ENCODE measurements around the gene RAB7B.

The RAB7B gene

DNA sequence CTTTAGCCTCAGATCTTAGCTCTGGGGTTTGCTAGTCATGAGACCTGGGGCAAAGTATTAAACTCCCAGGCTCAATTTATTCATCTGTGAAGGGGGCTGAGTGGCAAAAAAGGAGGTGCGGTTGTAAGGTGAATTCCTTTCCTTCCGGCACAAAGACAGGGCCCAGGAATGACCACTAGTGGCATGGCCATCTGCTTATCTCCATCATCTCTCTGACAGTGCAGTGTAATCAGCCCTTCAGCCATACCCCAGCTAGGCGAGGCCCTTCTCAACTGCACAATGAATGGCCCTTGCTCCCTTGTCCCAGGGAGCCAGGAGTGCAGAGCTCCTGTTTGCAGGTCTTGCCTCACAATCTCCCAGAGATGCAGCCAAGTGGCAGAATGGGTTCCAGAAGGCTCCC lies 54.3 kb downstream of the RAB7B start:
- no peak for DNase-seq (ENCODE audit: low read depth in 2 of 2)

DNA sequence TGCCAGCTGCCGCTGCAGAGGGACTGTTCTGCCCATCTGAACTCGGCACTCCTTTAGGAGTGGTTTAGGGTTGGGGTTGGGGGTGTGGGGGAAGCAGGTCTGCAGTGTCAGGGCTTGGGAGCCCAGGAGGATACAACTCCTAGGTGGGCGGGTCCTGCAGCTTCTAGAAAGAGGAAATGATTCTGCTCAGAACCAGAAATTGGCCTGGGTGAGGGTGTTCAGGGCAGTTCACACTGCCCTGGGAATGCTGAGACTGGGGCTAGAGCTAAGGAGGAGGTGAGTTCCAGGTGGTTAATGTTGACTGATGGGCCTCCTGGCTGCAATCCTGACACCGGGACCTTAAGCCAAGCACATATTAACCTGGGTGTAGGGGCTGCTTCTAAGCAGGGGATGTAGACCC lies 55.2 kb downstream of the RAB7B start:
- DNase-seq (ENCODE audit: low read depth in 2 of 2) = no peak

DNA sequence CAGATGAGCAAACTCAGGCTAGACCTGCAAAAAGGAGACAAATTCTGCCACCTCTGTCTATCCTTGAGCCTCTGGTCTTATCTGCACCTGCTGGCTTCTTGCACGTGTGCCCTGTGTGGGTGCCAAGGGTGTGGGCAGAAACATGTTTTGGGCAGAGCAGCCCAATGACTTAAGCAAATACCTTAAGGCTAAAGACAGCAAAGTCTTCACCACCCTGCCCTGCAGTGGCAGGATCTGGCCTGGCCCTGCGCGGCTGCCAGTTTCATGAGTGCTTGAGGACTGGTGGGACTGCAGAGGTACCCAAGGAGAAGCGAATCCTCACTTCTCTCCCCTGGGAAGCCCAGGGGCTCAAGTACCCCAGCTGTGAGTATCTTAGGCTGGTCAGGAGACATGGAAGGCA lies 56.2 kb downstream of the RAB7B start:
- DNase-seq (ENCODE audit: low read depth in 2 of 2) = no peak

DNA sequence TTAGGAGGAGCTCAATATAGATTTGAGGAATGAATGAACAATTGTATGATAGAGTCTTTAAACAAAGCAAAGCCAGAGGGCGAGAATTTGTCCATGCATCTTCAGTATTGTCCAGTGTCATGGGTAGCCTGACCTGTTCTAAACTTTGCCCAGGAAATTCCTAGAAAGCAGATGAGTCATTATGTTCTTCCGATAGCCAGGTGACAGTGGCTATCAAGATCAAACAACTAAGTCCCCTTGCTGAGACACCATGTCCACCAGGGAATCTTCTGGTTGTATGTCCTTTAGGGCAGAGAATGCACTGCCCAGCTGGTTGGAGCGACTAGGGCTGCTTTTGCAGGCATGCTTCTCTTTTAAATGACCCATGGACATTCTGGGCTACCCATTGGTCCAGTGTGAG lies 58.1 kb downstream of the RAB7B start:
- DNase-seq (ENCODE audit: low read depth in 2 of 2) = no peak

DNA sequence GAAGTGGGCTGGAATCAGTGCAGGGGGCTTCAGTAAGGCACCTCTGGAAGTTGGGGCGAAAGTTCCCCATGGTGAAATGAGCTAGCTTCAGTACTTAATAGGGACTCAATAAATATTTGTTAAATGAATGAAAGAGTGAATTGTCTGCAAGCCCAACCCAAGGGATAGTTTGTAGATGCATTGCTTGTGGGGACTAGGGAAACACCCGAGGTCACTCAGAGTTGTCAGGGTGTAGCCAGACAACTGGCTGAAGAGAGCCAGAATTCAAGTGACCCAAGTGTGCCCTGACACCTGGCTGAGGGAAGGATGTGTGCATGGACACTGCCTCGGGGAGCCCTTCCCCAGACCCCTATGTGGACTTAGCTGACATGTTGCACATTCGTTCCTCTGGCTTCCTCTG lies 58.7 kb downstream of the RAB7B start:
- DNase-seq (ENCODE audit: low read depth in 2 of 2) = no peak

- DNase-seq (ENCODE audit: low read depth in 2 of 2) = no peak
Measured at GRCh38 chr1:205943245-205943644, 60.0 kb downstream of the RAB7B start, which contains the start of gene SLC26A9. SLC26A9 (minus strand) TSS chr1:205943456; CDS start chr1:205935820, 7,636 bp downstream.

- no peak for DNase-seq (ENCODE audit: low read depth in 2 of 2)
Measured at GRCh38 chr1:205942631-205943159, 60.5 kb downstream of the RAB7B start.

- DNase-seq (ENCODE audit: low read depth in 2 of 2) = no peak
Measured at GRCh38 chr1:205940710-205941109, 62.5 kb downstream of the RAB7B start.

GRCh38 chr1:205939690-205940330 lies 63.4 kb downstream of the RAB7B start:
- DNase-seq (ENCODE audit: low read depth in 2 of 2) = no peak

DNA sequence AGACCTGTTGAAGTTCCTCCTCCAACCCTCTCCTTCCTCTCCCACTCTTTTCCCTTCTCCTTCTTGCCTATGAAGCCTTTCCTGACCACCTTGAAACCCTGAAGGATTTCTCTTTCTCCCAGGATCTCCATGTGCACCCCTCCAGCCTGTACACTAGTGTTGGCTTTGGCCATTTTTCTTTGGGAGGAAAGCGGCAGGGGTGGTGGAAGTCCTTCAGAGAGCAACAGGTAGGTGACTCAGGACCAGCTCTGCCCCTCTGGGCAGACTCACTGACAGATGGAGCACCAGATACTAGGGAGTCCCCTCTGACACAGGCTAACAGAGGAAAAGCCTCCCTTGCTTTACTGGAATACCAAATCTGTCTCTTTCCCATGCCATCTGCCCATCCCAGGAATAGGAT lies 64.5 kb downstream of the RAB7B start:
- DNase-seq (ENCODE audit: low read depth in 2 of 2) = no peak

DNA sequence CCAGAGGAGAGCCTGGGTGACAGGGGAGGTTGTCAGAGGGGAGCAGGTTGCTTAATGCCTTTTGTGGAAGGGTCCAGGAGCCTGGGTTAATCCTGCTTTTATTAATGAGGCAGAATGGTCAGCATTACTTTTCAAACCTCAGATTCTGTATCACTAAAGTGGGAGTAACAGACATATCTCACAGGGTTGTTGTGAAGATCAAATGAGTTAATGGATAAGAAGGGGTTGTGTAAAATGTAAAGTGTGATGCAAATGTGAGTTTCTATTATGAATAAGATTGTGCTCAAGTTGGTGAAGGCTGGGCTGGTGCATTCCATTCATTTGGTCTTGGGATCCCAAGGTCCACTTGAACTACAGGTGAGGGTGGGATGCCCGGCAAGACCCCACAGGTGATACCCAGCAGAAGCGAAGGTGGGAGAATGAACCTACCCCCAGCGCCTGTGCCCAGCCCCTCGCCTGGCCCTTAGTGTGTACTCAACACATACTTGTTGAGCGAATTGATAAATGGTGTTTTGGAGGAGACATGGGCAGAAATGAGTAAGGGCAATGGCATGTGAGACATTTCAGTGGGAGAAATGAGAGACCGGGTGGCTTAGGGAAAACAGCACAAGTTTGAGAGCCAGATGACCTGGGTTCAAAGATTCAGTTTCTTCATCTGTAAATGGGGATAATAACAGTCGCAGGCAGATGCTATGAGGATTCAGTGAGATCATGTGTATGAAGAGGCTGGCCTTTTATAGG lies 66.2 kb downstream of the RAB7B start:
- no peak for DNase-seq (ENCODE audit: low read depth in 2 of 2)

GRCh38 chr1:205936311-205936710 lies 66.9 kb downstream of the RAB7B start:
- DNase-seq (ENCODE audit: low read depth in 2 of 2) = no peak

GRCh38 chr1:205935869-205936268 lies 67.3 kb downstream of the RAB7B start:
- no peak for DNase-seq (ENCODE audit: low read depth in 2 of 2)

GRCh38 chr1:205934788-205935187 lies 68.4 kb downstream of the RAB7B start:
- no peak for DNase-seq (ENCODE audit: low read depth in 2 of 2)

- DNase-seq (ENCODE audit: low read depth in 2 of 2) = no peak
Measured at GRCh38 chr1:205933671-205934618, 69.2 kb downstream of the RAB7B start.

DNA sequence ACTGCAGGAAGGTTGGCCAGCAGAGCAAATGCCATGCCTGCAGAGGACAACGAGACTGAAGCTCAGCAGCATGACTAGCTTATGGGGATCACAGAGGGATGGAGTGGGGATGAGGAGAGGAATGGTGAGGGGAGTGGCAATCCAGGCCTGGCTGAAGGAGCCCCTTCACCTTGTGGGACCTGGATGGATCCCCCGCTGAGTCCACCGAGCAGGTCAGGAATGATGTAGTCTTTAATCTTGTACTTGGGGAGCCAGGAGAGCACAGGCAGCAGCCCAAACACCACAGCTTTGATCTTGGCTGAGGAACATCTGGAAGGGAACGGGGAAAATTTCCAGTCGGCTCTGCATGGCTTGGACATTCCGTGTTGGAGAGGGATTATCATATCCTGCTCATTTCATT lies 70.4 kb downstream of the RAB7B start:
- DNase-seq (ENCODE audit: low read depth in 2 of 2) = no peak

DNA sequence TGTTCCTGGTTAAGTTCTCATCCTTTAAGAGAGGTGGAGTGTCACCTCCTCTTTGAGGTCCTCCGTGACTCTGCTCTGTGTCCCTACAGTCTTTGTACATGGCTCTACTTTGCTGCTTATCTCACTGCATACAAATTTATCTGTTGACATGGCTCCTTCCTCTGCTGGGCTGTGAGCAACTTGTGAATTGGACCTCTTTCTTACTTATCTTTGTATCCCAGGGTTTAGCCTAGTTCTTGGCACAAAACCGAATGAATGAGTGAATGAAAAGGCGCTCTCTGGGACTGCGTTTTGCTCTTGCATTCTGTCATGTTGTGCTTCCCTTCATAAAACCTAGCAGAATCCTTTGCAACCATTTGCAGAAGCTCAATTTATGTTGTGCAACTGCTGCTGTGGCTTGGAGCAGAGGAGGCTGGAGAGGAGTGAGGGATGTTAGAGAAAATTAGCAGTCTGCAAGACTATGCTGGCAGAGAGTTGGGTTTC lies 72.4 kb downstream of the RAB7B start:
- no peak for DNase-seq (ENCODE audit: low read depth in 2 of 2)

DNA sequence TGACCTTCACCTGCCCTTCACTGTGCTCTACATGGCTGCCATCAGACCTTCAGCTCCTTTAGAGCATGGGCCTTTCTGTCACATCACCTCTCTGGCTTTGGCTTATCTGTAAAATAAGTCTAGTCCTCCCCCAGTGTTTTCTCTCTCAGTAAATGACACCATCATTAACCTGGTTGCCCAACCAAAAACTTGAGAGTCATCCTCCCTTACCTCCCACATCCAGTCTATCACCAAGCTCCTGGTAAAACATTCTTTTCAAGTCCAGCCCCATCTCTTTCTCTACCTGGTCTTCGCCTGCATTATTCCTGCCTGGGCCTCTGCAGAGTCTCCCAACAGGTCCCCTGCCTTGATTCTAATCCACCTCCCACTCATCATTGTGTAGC lies 73.0 kb downstream of the RAB7B start:
- no peak for DNase-seq (ENCODE audit: low read depth in 2 of 2)

DNA sequence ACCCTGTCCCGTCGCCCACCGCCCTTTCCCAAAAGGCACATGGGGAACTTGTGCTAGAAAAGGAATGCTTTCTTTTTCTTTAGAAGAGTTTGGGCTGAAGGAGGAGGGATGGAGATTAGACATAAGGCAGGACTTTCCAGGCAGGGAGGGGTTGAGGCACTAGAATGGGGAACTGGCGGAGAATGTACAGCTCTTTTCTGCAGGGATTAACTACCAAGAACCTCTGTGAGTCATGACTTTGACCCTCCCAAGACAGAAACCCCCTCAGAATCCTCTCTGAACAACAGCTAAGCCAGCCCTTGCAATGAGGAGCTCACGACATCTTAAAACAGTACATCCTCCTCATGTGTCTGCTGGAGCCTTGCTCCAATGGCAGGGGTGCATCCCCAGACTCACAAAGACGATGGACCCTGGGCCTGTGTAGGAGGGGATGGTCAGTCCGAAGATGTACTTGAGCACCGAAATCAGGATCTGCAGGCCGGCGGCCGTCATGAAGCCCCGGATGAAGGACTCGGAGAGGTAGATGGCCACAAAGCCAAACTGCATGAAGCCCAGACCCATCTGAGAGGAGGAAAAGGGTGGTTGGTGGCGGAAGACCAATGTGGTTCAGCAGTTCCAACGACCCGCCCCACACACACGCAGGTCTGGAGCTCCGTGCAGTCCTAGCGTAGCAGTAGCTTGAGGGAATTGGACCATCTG lies 73.5 kb downstream of the RAB7B start:
- DNase-seq (ENCODE audit: low read depth in 2 of 2) = no peak

DNA sequence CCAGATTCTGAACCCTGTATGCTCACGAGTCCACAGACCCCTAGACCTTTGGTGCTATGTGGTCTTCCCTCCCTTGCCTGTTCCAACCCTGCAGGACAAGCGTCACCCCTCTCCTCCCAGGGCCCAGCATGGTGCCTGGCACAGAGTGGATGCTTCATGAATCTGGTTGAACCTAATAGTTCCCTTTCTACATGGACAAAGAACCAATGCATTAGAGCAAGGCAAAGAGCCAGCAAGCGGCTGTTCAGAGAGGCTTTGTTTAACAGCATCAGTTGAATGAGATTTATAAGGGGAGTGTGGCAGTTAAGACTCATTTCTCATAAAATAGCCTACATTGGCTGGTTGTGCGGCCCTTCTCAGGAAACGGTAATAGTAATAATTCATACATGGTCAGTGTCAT lies 74.9 kb downstream of the RAB7B start:
- no peak for DNase-seq (ENCODE audit: low read depth in 2 of 2)

- no peak for DNase-seq (ENCODE audit: low read depth in 2 of 2)
Measured at GRCh38 chr1:205927676-205928075, 75.5 kb downstream of the RAB7B start.
